ENCODE results near the gene RNF225.

DNA sequence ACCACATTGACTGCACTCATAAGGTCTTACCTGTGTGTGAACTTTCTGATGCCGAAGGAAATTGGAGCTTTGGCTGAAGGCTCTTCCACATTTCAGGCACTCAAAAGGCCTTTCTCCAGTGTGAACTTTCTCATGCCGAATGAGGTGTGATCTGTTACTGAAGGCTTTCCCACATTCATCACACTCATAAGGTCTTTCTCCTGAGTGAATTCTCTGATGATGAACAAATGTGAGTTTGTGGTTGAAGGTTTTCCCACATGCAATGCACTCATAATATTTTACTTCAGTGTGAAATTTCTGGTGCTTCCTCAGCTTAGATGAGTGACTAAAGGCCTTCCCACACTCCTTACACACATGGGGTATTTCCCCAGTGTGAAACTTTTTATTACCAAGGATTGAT lies 38.8 kb downstream of the RNF225 start:
- TF ChIP-seq TAF1 (IDR thresholded peaks at IDR 0.05; ENCODE audit: borderline replicate concordance, insufficient read depth, low read length) (no peak), POLR2AphosphoS5 (IDR thresholded peaks at IDR 0.05; ENCODE audit: low read depth, low read length) (no peak), REST (IDR thresholded peaks at IDR 0.05; ENCODE audit: insufficient read depth in 1 of 2, low read depth in 2 of 2, low read length in 2 of 2) (no peak)

Measured in PFSK-1 (cell line).